ENCODE measurements around the gene PHLDA1. TPM values are rescaled to one million over a fixed set of nuclear protein-coding genes. Genes with fewer than 3 reads are reported as not detected.

Gene PHLDA1
- total and polyA plus RNA-seq, 4 donors = 9.0 to 26.9 (median 21.3) TPM

GRCh38 chr12:76002598-76003354, 28.8 kb downstream of the PHLDA1 start:
- 80% methylated on average over 1 of the region's 1 CpG for WGBS, 2 donors
- no peaks in the 10 kb centered on the region for H3K27me3 ChIP-seq (ENCODE audit: control insufficient read depth in 1 of 2, insufficient read depth in 2 of 2, low read length in 1 of 2)
- DNase-seq (no peak), ATAC-seq (ENCODE audit: low FRiP score) (no peak)
- H3K27ac ChIP-seq (ENCODE audit: low read depth in 1 of 2, low read length in 2 of 2) = no peak overlapping the region
- H3K9me3 ChIP-seq (ENCODE audit: control insufficient read depth, low read length) = no peaks in the 10 kb centered on the region
- no peaks in the 10 kb centered on the region for H3K36me3 ChIP-seq (ENCODE audit: control insufficient read depth in 1 of 2, insufficient read depth in 2 of 2, low read length in 1 of 2)
- intact Hi-C loops (cut with DNase I) = no loop called here
- H3K4me1 ChIP-seq (ENCODE audit: control insufficient read depth in 1 of 2, insufficient read depth in 2 of 2, low read length in 2 of 2) = no peaks in the 10 kb centered on the region
- H3K4me3 ChIP-seq (ENCODE audit: low read length in 2 of 2) = no peak overlapping the region

DNA sequence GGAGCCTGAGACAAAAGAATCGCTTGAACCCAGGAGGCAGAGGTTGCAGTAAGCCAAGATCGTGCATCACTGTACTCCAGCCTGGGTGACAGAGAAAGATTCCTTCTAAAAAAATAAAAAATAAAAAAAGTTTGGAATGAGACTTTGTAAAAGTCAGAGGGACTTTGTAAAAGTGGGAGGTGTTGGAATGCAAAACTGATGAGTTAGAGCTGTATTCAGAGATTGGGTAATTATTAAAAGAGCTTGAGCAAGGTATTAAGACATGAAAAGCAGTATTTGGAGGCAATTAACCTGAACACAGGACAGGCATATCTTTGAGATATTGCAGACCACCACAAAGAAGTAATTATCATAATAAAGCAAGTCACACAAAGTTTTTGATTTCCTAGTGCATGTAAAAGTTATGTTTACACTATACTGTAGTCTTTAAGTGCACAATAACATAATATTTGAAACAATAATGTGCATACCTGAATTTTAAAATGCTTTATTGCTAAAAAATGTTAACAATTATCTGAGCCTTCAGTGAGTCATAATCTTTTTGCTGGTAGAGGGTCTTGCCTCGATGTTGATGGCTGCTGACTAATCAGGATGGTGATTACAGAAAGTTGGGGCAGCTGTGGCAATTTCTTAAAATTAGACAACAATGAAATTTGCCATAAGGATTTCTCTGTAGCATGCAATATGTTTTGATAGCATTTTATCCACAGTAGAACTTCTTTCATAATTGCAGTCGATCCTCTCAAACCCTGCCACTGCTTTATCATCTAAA, 33.1 kb downstream of the PHLDA1 start:
- Histone ChIP-seq H3K9me3 (ENCODE audit: control insufficient read depth, low read length) (no peaks in the 10 kb centered on the region), H3K27me3 (ENCODE audit: control insufficient read depth in 1 of 2, insufficient read depth in 2 of 2, low read length in 1 of 2) (no peaks in the 10 kb centered on the region), H3K4me3 (ENCODE audit: low read length in 2 of 2) (no peak overlapping the region), H3K4me1 (ENCODE audit: control insufficient read depth in 1 of 2, insufficient read depth in 2 of 2, low read length in 2 of 2) (peaks cover 0 to 2% of the 10 kb centered on the region in 2 donors), H3K36me3 (ENCODE audit: control insufficient read depth in 1 of 2, insufficient read depth in 2 of 2, low read length in 1 of 2) (no peaks in the 10 kb centered on the region), H3K27ac (ENCODE audit: low read depth in 1 of 2, low read length in 2 of 2) (no peak overlapping the region)
- ATAC-seq (ENCODE audit: low FRiP score) (no peak), DNase-seq (no peak)
- WGBS, 2 donors = 81 to 82% methylated on average over 4 of the region's 4 CpGs
- intact Hi-C loops (cut with DNase I) = no loop called here

GRCh38 chr12:75997658-75998057, 33.9 kb downstream of the PHLDA1 start:
- Histone ChIP-seq H3K36me3 (ENCODE audit: control insufficient read depth in 1 of 2, insufficient read depth in 2 of 2, low read length in 1 of 2) (no peaks in the 10 kb centered on the region), H3K9me3 (ENCODE audit: control insufficient read depth, low read length) (no peaks in the 10 kb centered on the region), H3K27ac (ENCODE audit: low read depth in 1 of 2, low read length in 2 of 2) (no peak overlapping the region), H3K27me3 (ENCODE audit: control insufficient read depth in 1 of 2, insufficient read depth in 2 of 2, low read length in 1 of 2) (no peaks in the 10 kb centered on the region), H3K4me1 (ENCODE audit: control insufficient read depth in 1 of 2, insufficient read depth in 2 of 2, low read length in 2 of 2) (peaks cover 0 to 2% of the 10 kb centered on the region in 2 donors), H3K4me3 (ENCODE audit: low read length in 2 of 2) (no peak overlapping the region)
- 73 to 77% methylated on average over 3 of the region's 3 CpGs for WGBS, 2 donors
- DNase-seq = no peak
- intact Hi-C loops (cut with DNase I) = no loop called here
- ATAC-seq (ENCODE audit: low FRiP score) = no peak

GRCh38 chr12:75996861-75997447, 34.6 kb downstream of the PHLDA1 start:
- WGBS, 2 donors = 5 to 8% methylated on average over 1 of the region's 1 CpG

GRCh38 chr12:75995691-75996090, 35.9 kb downstream of the PHLDA1 start:
- no peaks in the 10 kb centered on the region for H3K27me3 ChIP-seq (ENCODE audit: control insufficient read depth in 1 of 2, insufficient read depth in 2 of 2, low read length in 1 of 2)
- H3K27ac ChIP-seq (ENCODE audit: low read depth in 1 of 2, low read length in 2 of 2) = no peak overlapping the region
- intact Hi-C loops (cut with DNase I) = no loop called here
- ATAC-seq (ENCODE audit: low FRiP score) (no peak), DNase-seq (no peak)
- H3K36me3 ChIP-seq (ENCODE audit: control insufficient read depth in 1 of 2, insufficient read depth in 2 of 2, low read length in 1 of 2) = no peaks in the 10 kb centered on the region
- peaks cover 0 to 2% of the 10 kb centered on the region in 2 donors for H3K4me1 ChIP-seq (ENCODE audit: control insufficient read depth in 1 of 2, insufficient read depth in 2 of 2, low read length in 2 of 2)
- no peak overlapping the region for H3K4me3 ChIP-seq (ENCODE audit: low read length in 2 of 2)
- no peaks in the 10 kb centered on the region for H3K9me3 ChIP-seq (ENCODE audit: control insufficient read depth, low read length)

More at GRCh38 chr12:75996861-75997447, 34.6 kb downstream of the PHLDA1 start:
- intact Hi-C loops (cut with DNase I) = no loop called here
- Histone ChIP-seq H3K4me3 (ENCODE audit: low read length in 2 of 2) (no peak overlapping the region), H3K27me3 (ENCODE audit: control insufficient read depth in 1 of 2, insufficient read depth in 2 of 2, low read length in 1 of 2) (no peaks in the 10 kb centered on the region), H3K9me3 (ENCODE audit: control insufficient read depth, low read length) (no peaks in the 10 kb centered on the region), H3K4me1 (ENCODE audit: control insufficient read depth in 1 of 2, insufficient read depth in 2 of 2, low read length in 2 of 2) (peaks cover 0 to 2% of the 10 kb centered on the region in 2 donors), H3K27ac (ENCODE audit: low read depth in 1 of 2, low read length in 2 of 2) (no peak overlapping the region), H3K36me3 (ENCODE audit: control insufficient read depth in 1 of 2, insufficient read depth in 2 of 2, low read length in 1 of 2) (no peaks in the 10 kb centered on the region)
- no peak for ATAC-seq (ENCODE audit: low FRiP score)
- no peak for DNase-seq

- H3K27ac ChIP-seq (ENCODE audit: low read depth in 1 of 2, low read length in 2 of 2) = no peak overlapping the region
- H3K36me3 ChIP-seq (ENCODE audit: control insufficient read depth in 1 of 2, insufficient read depth in 2 of 2, low read length in 1 of 2) = no peaks in the 10 kb centered on the region
- no peak overlapping the region for H3K4me3 ChIP-seq (ENCODE audit: low read length in 2 of 2)
- intact Hi-C loops (cut with DNase I) = no loop called here
- no peaks in the 10 kb centered on the region for H3K27me3 ChIP-seq (ENCODE audit: control insufficient read depth in 1 of 2, insufficient read depth in 2 of 2, low read length in 1 of 2)
- DNase-seq (no peak), ATAC-seq (ENCODE audit: low FRiP score) (no peak)
- H3K4me1 ChIP-seq (ENCODE audit: control insufficient read depth in 1 of 2, insufficient read depth in 2 of 2, low read length in 2 of 2) = peaks cover 0 to 2% of the 10 kb centered on the region in 2 donors
- WGBS, 2 donors = 79 to 91% methylated on average over 4 of the region's 4 CpGs
- no peaks in the 10 kb centered on the region for H3K9me3 ChIP-seq (ENCODE audit: control insufficient read depth, low read length)
Observed at GRCh38 chr12:75994069-75994740, 37.4 kb downstream of the PHLDA1 start.

- 71 to 86% methylated on average over 5 of the region's 5 CpGs for WGBS, 2 donors
- H3K36me3 ChIP-seq (ENCODE audit: control insufficient read depth in 1 of 2, insufficient read depth in 2 of 2, low read length in 1 of 2) = no peaks in the 10 kb centered on the region
- no peaks in the 10 kb centered on the region for H3K9me3 ChIP-seq (ENCODE audit: control insufficient read depth, low read length)
- no peaks in the 10 kb centered on the region for H3K27me3 ChIP-seq (ENCODE audit: control insufficient read depth in 1 of 2, insufficient read depth in 2 of 2, low read length in 1 of 2)
- H3K4me1 ChIP-seq (ENCODE audit: control insufficient read depth in 1 of 2, insufficient read depth in 2 of 2, low read length in 2 of 2) = no peaks in the 10 kb centered on the region
- intact Hi-C loops (cut with DNase I) = no loop called here
- DNase-seq (no peak), ATAC-seq (ENCODE audit: low FRiP score) (no peak)
- H3K4me3 ChIP-seq (ENCODE audit: low read length in 2 of 2) = no peak overlapping the region
- H3K27ac ChIP-seq (ENCODE audit: low read depth in 1 of 2, low read length in 2 of 2) = no peak overlapping the region
Observed at GRCh38 chr12:75991753-75992152, 39.8 kb downstream of the PHLDA1 start.

GRCh38 chr12:75990189-75990912, 41.2 kb downstream of the PHLDA1 start:
- intact Hi-C loops (cut with DNase I) = no loop called here
- ATAC-seq (ENCODE audit: low FRiP score) (no peak), DNase-seq (no peak)
- Histone ChIP-seq H3K4me3 (ENCODE audit: low read length in 2 of 2) (no peak overlapping the region), H3K27me3 (ENCODE audit: control insufficient read depth in 1 of 2, insufficient read depth in 2 of 2, low read length in 1 of 2) (no peaks in the 10 kb centered on the region), H3K36me3 (ENCODE audit: control insufficient read depth in 1 of 2, insufficient read depth in 2 of 2, low read length in 1 of 2) (no peaks in the 10 kb centered on the region), H3K4me1 (ENCODE audit: control insufficient read depth in 1 of 2, insufficient read depth in 2 of 2, low read length in 2 of 2) (no peaks in the 10 kb centered on the region), H3K9me3 (ENCODE audit: control insufficient read depth, low read length) (no peaks in the 10 kb centered on the region), H3K27ac (ENCODE audit: low read depth in 1 of 2, low read length in 2 of 2) (no peak overlapping the region)
- 29 to 30% methylated on average over 4 of the region's 4 CpGs for WGBS, 2 donors
